Measurements from ENCODE around the gene TPM1. TPM values are rescaled to one million over a fixed set of nuclear protein-coding genes. Genes with fewer than 3 reads are reported as not detected.

TPM1 gene
- total RNA-seq, 2 donors from 2014 or later, result 245 to 363 TPM

DNA sequence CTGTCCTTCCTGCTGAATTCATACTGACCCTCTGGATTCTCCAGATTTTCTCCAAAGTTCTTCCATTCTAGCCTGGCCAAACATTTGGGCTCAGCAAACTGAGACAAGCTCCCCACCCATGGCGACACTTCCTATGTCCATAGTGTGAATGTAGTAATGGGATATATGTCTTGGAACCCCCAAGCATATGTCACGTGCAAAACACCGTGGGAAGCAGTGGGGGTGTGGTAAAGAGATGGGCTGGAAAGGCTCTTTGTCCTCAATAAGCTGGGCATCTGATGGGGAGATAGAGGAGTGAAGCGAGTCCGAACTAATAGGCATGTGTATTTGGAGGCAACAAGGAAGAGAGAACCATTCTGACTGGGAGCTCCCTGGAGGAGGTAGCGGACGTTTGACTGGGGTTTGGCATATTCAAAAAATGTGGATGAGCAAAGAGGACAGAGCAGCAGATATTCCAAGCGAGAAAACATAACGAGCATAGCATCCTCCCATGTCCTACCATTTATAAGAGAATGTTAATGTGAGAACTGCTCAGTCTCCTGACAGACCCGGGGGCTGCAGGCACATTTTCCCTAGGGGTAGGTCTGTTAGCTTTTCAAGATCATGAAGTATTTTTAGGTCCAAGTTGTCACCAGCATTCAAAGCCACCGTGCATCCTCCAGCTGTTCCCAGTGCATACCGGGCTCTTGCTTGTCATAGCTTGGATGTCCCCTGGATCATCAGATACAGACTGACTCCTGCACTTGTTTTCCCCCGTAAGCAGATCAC lies 25.6 kb downstream of the TPM1 start:
- 87 to 97% methylated on average over 10 to 13 of the region's 13 CpGs for WGBS, 2 experiments (ENCODE audit: insufficient coverage in 1 of 2, insufficient read length in 1 of 2)
- H3K36me3 ChIP-seq (ENCODE audit: control insufficient read depth, insufficient read depth, low read length), result peaks cover 84% of the 10 kb centered on the region

GRCh38 chr15:63069616-63070090 lies 27.1 kb downstream of the TPM1 start:
- H3K4me3 Mint-ChIP-seq, result no peak overlapping the region
- no peaks in the 10 kb centered on the region for H3K9me3 Mint-ChIP-seq
- no peak for DNase-seq
- Histone ChIP-seq H3K27me3 (ENCODE audit: control insufficient read depth, insufficient read depth, low read length, poor library complexity, severe bottlenecking) (no peaks in the 10 kb centered on the region), H3K27ac (ENCODE audit: low read depth, low read length) (no peak overlapping the region), H3K4me3 (ENCODE audit: low read length) (no peak overlapping the region), H3K9me3 (ENCODE audit: control insufficient read depth, low read length) (no peaks in the 10 kb centered on the region), H3K4me1 (ENCODE audit: control insufficient read depth, insufficient read depth, low read length) (no peaks in the 10 kb centered on the region), H3K36me3 (ENCODE audit: control insufficient read depth, insufficient read depth, low read length) (peaks cover 69% of the 10 kb centered on the region), H3K9ac (ENCODE audit: extremely low read depth, low read length, poor library complexity, severe bottlenecking) (no peak overlapping the region)
- no peak for TF ChIP-seq CTCF (conservative IDR thresholded peaks at IDR 0.05)
- no peaks in the 10 kb centered on the region for H3K27me3 Mint-ChIP-seq (ENCODE audit: insufficient read depth)
- H3K36me3 Mint-ChIP-seq (ENCODE audit: low read depth), result peaks cover 42% of the 10 kb centered on the region
- H3K27ac Mint-ChIP-seq, result peak overlapping the region; percentile 65
- H3K4me1 Mint-ChIP-seq, result peaks cover 18% of the 10 kb centered on the region
- 97 to 100% methylated on average over 1 to 3 of the region's 3 CpGs for WGBS, 2 experiments (ENCODE audit: insufficient coverage in 1 of 2, insufficient read length in 1 of 2)

More for the DNA sequence above, 25.6 kb downstream of the TPM1 start:
- no peak overlapping the region for H3K4me3 Mint-ChIP-seq
- no peaks in the 10 kb centered on the region for H3K9me3 ChIP-seq (ENCODE audit: control insufficient read depth, low read length)
- peak; percentile 36 for DNase-seq
- no peak overlapping the region for H3K27ac Mint-ChIP-seq
- H3K9ac ChIP-seq (ENCODE audit: extremely low read depth, low read length, poor library complexity, severe bottlenecking), result no peak overlapping the region
- H3K9me3 Mint-ChIP-seq, result no peaks in the 10 kb centered on the region
- H3K4me1 ChIP-seq (ENCODE audit: control insufficient read depth, insufficient read depth, low read length), result no peaks in the 10 kb centered on the region
- no peak overlapping the region for H3K27ac ChIP-seq (ENCODE audit: low read depth, low read length)
- TF ChIP-seq CTCF (conservative IDR thresholded peaks at IDR 0.05), result no peak
- H3K4me1 Mint-ChIP-seq, result peaks cover 18% of the 10 kb centered on the region
- no peak overlapping the region for H3K4me3 ChIP-seq (ENCODE audit: low read length)
- peaks cover 56% of the 10 kb centered on the region for H3K36me3 Mint-ChIP-seq (ENCODE audit: low read depth)
- H3K27me3 ChIP-seq (ENCODE audit: control insufficient read depth, insufficient read depth, low read length, poor library complexity, severe bottlenecking), result no peaks in the 10 kb centered on the region
- H3K27me3 Mint-ChIP-seq (ENCODE audit: insufficient read depth), result no peaks in the 10 kb centered on the region

DNA sequence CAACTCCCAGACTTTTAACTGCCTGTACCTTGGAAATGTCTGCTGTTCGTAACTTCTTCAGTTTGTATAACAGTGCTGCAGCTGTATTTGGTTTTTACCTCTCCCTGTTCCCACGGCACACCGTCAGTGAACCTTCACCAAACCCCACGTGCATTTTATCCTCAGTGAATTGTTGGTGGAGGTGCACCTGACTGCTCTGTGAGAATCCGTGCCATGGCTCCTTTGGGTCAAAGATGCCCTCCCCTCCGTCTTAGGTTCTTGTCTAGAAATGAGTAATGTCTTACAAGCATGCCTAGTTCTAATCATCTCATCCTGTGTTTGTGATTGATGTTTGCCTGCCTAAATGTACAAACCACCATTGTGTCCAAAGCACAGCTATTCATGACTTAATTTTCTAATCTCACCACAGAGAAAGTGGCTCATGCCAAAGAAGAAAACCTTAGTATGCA lies 28.2 kb downstream of the TPM1 start:
- H3K4me1 Mint-ChIP-seq, result peaks cover 19% of the 10 kb centered on the region
- no peaks in the 10 kb centered on the region for H3K9me3 Mint-ChIP-seq
- 93 to 94% methylated on average over 5 to 6 of the region's 6 CpGs for WGBS, 2 experiments (ENCODE audit: insufficient coverage in 1 of 2, insufficient read length in 1 of 2)
- no peaks in the 10 kb centered on the region for H3K4me1 ChIP-seq (ENCODE audit: control insufficient read depth, insufficient read depth, low read length)
- no peak overlapping the region for H3K9ac ChIP-seq (ENCODE audit: extremely low read depth, low read length, poor library complexity, severe bottlenecking)
- no peak overlapping the region for H3K4me3 Mint-ChIP-seq
- H3K36me3 Mint-ChIP-seq (ENCODE audit: low read depth), result peaks cover 37% of the 10 kb centered on the region
- no peaks in the 10 kb centered on the region for H3K9me3 ChIP-seq (ENCODE audit: control insufficient read depth, low read length)
- TF ChIP-seq CTCF (conservative IDR thresholded peaks at IDR 0.05), result no peak
- H3K36me3 ChIP-seq (ENCODE audit: control insufficient read depth, insufficient read depth, low read length), result peaks cover 58% of the 10 kb centered on the region
- no peak overlapping the region for H3K4me3 ChIP-seq (ENCODE audit: low read length)
- no peak overlapping the region for H3K27ac ChIP-seq (ENCODE audit: low read depth, low read length)
- H3K27ac Mint-ChIP-seq, result peak overlapping the region; percentile 41
- no peaks in the 10 kb centered on the region for H3K27me3 ChIP-seq (ENCODE audit: control insufficient read depth, insufficient read depth, low read length, poor library complexity, severe bottlenecking)
- DNase-seq, result no peak
- H3K27me3 Mint-ChIP-seq (ENCODE audit: insufficient read depth), result no peaks in the 10 kb centered on the region
